ENCODE data around the gene BLZF1. TPM values are rescaled to one million over a fixed set of nuclear protein-coding genes. Genes with fewer than 3 reads are reported as not detected.
"Not testable (repeated sequence)": the region's sequence is repeated elsewhere in the genome, so short reads cannot be mapped to it uniquely, and the experiment has no call there.

BLZF1 gene
- total RNA-seq, 1 donor from 2014 or later = 22.6 TPM

- DNase-seq (ENCODE audit: missing footprints) = no peak
- ATAC-seq = no peak
- intact Hi-C loops (cut with DNase I) = loop anchor here (2.0 to 5.0 kb wide), 3 partner anchors 745 to 1006 kb away; no protein-coding TSS in a partner anchor
Measured at GRCh38 chr1:169347688-169348382, 20.2 kb upstream of the BLZF1 start.

- ATAC-seq (no peak), DNase-seq (ENCODE audit: missing footprints) (no peak)
- intact Hi-C loops (cut with DNase I) = loop anchor here (2.0 to 5.0 kb wide), 3 partner anchors 746 to 1006 kb away; no protein-coding TSS in a partner anchor
Measured at GRCh38 chr1:169348383-169349036, 19.5 kb upstream of the BLZF1 start.

- ATAC-seq (no peak), DNase-seq (ENCODE audit: missing footprints) (no peak)
- intact Hi-C loops (cut with DNase I) = no loop called here
Measured at GRCh38 chr1:169360415-169360814, 7.6 kb upstream of the BLZF1 start.

GRCh38 chr1:169361281-169361680, 6.7 kb upstream of the BLZF1 start:
- intact Hi-C loops (cut with DNase I) = no loop called here

GRCh38 chr1:169363046-169363730, 4.8 kb upstream of the BLZF1 start:
- ATAC-seq = no peak
- intact Hi-C loops (cut with DNase I) = no loop called here

More at GRCh38 chr1:169361281-169361680, 6.7 kb upstream of the BLZF1 start:
- ATAC-seq (no peak), DNase-seq (ENCODE audit: missing footprints) (no peak)

GRCh38 chr1:169364948-169365347, 3.0 kb upstream of the BLZF1 start:
- ATAC-seq = no peak
- intact Hi-C loops (cut with DNase I) = no loop called here
- no peak for DNase-seq (ENCODE audit: missing footprints)

More at GRCh38 chr1:169363046-169363730, 4.8 kb upstream of the BLZF1 start:
- no peak for DNase-seq (ENCODE audit: missing footprints)

GRCh38 chr1:169367096-169367685, 804 bp upstream of the BLZF1 start:
- ATAC-seq (peak; percentile 11), DNase-seq (ENCODE audit: missing footprints) (no peak)
- intact Hi-C loops (cut with DNase I) = no loop called here

GRCh38 chr1:169368406-169368769, 393 bp downstream of the BLZF1 start:
- DNase-seq (ENCODE audit: missing footprints) = no peak
- ATAC-seq = no peak
- intact Hi-C loops (cut with DNase I) = no loop called here

- DNase-seq (ENCODE audit: missing footprints) (no peak), ATAC-seq (no peak)
- intact Hi-C loops (cut with DNase I) = no loop called here
Measured at GRCh38 chr1:169371404-169371803, 3.4 kb downstream of the BLZF1 start.

GRCh38 chr1:169381162-169381561, 13.2 kb downstream of the BLZF1 start:
- intact Hi-C loops (cut with DNase I) = no loop called here
- DNase-seq (ENCODE audit: missing footprints) = no peak
- ATAC-seq = no peak

- DNase-seq (ENCODE audit: missing footprints) = no peak
- no peak for ATAC-seq
- intact Hi-C loops (cut with DNase I) = no loop called here
Measured at GRCh38 chr1:169383449-169383848, 15.5 kb downstream of the BLZF1 start.

- DNase-seq (ENCODE audit: missing footprints) (no peak), ATAC-seq (no peak)
- intact Hi-C loops (cut with DNase I) = no loop called here
Measured at GRCh38 chr1:169387399-169387798, 19.4 kb downstream of the BLZF1 start.

- ATAC-seq (no peak), DNase-seq (ENCODE audit: missing footprints) (no peak)
- intact Hi-C loops (cut with DNase I) = no loop called here
Measured at GRCh38 chr1:169390303-169390702, 22.3 kb downstream of the BLZF1 start.

GRCh38 chr1:169392406-169392805, 24.4 kb downstream of the BLZF1 start:
- ATAC-seq = no peak
- DNase-seq (ENCODE audit: missing footprints) = no peak
- intact Hi-C loops (cut with DNase I) = no loop called here

GRCh38 chr1:169395955-169396354, 28.0 kb downstream of the BLZF1 start:
- ATAC-seq = no peak
- intact Hi-C loops (cut with DNase I) = no loop called here
- DNase-seq (ENCODE audit: missing footprints) = no peak

GRCh38 chr1:169402578-169402977, 34.6 kb downstream of the BLZF1 start:
- intact Hi-C loops (cut with DNase I); ATAC-seq; DNase-seq (ENCODE audit: missing footprints): not testable (repeated sequence)

- ATAC-seq; DNase-seq (ENCODE audit: missing footprints); intact Hi-C loops (cut with DNase I): not testable (repeated sequence)
Measured at GRCh38 chr1:169408340-169408739, 40.3 kb downstream of the BLZF1 start.

- intact Hi-C loops (cut with DNase I) = no loop called here
- ATAC-seq (no peak), DNase-seq (ENCODE audit: missing footprints) (no peak)
Measured at GRCh38 chr1:169414952-169415351, 47.0 kb downstream of the BLZF1 start.

- intact Hi-C loops (cut with DNase I) = no loop called here
- ATAC-seq (no peak), DNase-seq (ENCODE audit: missing footprints) (no peak)
Measured at GRCh38 chr1:169421309-169421708, 53.3 kb downstream of the BLZF1 start.
